GM18951 (cell line): Measurements from ENCODE around the gene LSAMP.

Experiments
- POLR2A ChIP-seq: IDR thresholded peaks from 4 replicates; pipeline ENCODE4 v1.6.1; 2011; ENCODE audit warnings: mild to moderate bottlenecking; ENCODE audit not compliant: insufficient read length, insufficient read depth; ENCODE audit errors: extremely low read depth
- in situ Hi-C: fragments of 300-500 bp; cut with MboI; formaldehyde crosslinking; loops from one replicate; pipeline ENCODE4 v1.12.0; 2022; ENCODE audit warnings: low sequenced_read_pairs, mixed read lengths, inconsistent platforms; ENCODE audit not compliant: unreplicated experiment

Gene LSAMP

GRCh38 chr3:115922681-115923347 lies 522.5 kb downstream of the LSAMP start:
- no peak for TF ChIP-seq POLR2A
- in situ Hi-C loops = no loop called here

GRCh38 chr3:115921711-115922110 lies 523.6 kb downstream of the LSAMP start:
- TF ChIP-seq POLR2A = no peak
- in situ Hi-C loops = no loop called here

- in situ Hi-C loops = no loop called here
- TF ChIP-seq POLR2A = no peak
These were observed 526.4 kb downstream of the LSAMP start for GRCh38 chr3:115918900-115919299.

- no peak for TF ChIP-seq POLR2A
- in situ Hi-C loops = no loop called here
These were observed 528.4 kb downstream of the LSAMP start for GRCh38 chr3:115916866-115917265.

- TF ChIP-seq POLR2A = no peak
- in situ Hi-C loops = no loop called here
These were observed 530.2 kb downstream of the LSAMP start for GRCh38 chr3:115915061-115915460.

GRCh38 chr3:115913069-115913686 lies 532.1 kb downstream of the LSAMP start:
- in situ Hi-C loops = no loop called here
- no peak for TF ChIP-seq POLR2A

- TF ChIP-seq POLR2A = no peak
- in situ Hi-C loops = no loop called here
These were observed 532.9 kb downstream of the LSAMP start for GRCh38 chr3:115912372-115912771.

- in situ Hi-C loops = no loop called here
- no peak for TF ChIP-seq POLR2A
These were observed 539.4 kb downstream of the LSAMP start for GRCh38 chr3:115905871-115906270.

- no peak for TF ChIP-seq POLR2A
- in situ Hi-C loops = no loop called here
These were observed 541.4 kb downstream of the LSAMP start for GRCh38 chr3:115903843-115904242.

- no peak for TF ChIP-seq POLR2A
- in situ Hi-C loops = no loop called here
These were observed 544.3 kb downstream of the LSAMP start for GRCh38 chr3:115901008-115901407.

GRCh38 chr3:115899535-115899934 lies 545.8 kb downstream of the LSAMP start:
- TF ChIP-seq POLR2A = no peak
- in situ Hi-C loops = no loop called here

GRCh38 chr3:115898656-115899410 lies 546.5 kb downstream of the LSAMP start:
- TF ChIP-seq POLR2A = no peak
- in situ Hi-C loops = no loop called here

- TF ChIP-seq POLR2A = no peak
- in situ Hi-C loops = no loop called here
These were observed 554.2 kb downstream of the LSAMP start for GRCh38 chr3:115891006-115891636.
